ENCODE results near the gene TNFRSF14. TPM values are rescaled to one million over a fixed set of nuclear protein-coding genes. Genes with fewer than 3 reads are reported as not detected.

The TNFRSF14 gene
- total and polyA plus RNA-seq, 2 of the 13 experiments (the other 11 are each of a cell fraction or from before 2014, with no cell fraction given): 11.9 to 49.9 TPM

- intact Hi-C loops (cut with micrococcal nuclease; ENCODE audit: unreplicated experiment) (no loop called here), in situ Hi-C loops (cut with HindIII; ENCODE audit: extremely low pct_ligation_motif_present, low pct_unique_long_range_greater_than_20kb) (no loop called here)
- Histone ChIP-seq H3K27me3 (ENCODE audit: control insufficient read depth in 1 of 2, insufficient read depth in 2 of 2, low read length in 2 of 2) (peaks cover 2 to 11% of the 10 kb centered on the region in 2 experiments; a peak in 4 of 5 replicates), H3K4me1 (ENCODE audit: insufficient read depth, low read length) (peaks cover 14% of the 10 kb centered on the region), H3K36me3 (replicated peaks in 1 of 2; ENCODE audit: control insufficient read depth in 1 of 2, insufficient read depth in 2 of 2, low read length in 2 of 2) (no peaks in the 10 kb centered on the region; a peak in 1 of 5 replicates), H3K9ac (ENCODE audit: insufficient read depth, low read depth, low read length) (no peak overlapping the region), H3K4me2 (ENCODE audit: low read depth, low read length) (no peak overlapping the region), H3K27ac (ENCODE audit: extremely low read length, insufficient read depth, low read length) (no peak overlapping the region), H3K9me3 (ENCODE audit: low read length) (no peaks in the 10 kb centered on the region), H3K4me3 (replicated peaks in 1 of 3; ENCODE audit: insufficient read depth in 1 of 3, low read depth in 2 of 3, low read length in 3 of 3) (no peak overlapping the region), H4K20me1 (ENCODE audit: insufficient read depth, low read length) (0 out of 2 replicates have a peak, but pooled peaks cover 4% of the 10 kb centered on the region), H2AFZ (ENCODE audit: low read length) (no peak overlapping the region), H3K79me2 (ENCODE audit: insufficient read depth, low read length) (no peaks in the 10 kb centered on the region)
- ATAC-seq: peak; percentile 24
- ChIA-PET CTCF (ENCODE audit: low intra/inter-chr PET ratio, low total read pairs) (no interaction called here), POLR2A (interaction anchor here (0.7 to 2.2 kb wide), 4 partner anchors 9 to 17 kb away, joined by 3 to 8 read pairs (median 4); no protein-coding TSS in a partner anchor)
- no peak for FAIRE-seq
- DNase-seq (ENCODE audit: low spot score): no peak
- no TSS peak for BruUV-seq (replicated peaks)
- WGBS (ENCODE audit: low lambda C conversion rate): 87% methylated on average over 7 of the region's 24 CpGs
- TF ChIP-seq ZNF546 (CRISPR knock-in tag; conservative IDR thresholded peaks at IDR 0.05) (no peak), STAG1 (CRISPR knock-in tag; IDR thresholded peaks at IDR 0.05) (peak; percentile 19; the same call in 1 of the 2 replicates), DNMT1 (CRISPR knock-in tag; IDR thresholded peaks at IDR 0.05) (no peak), CREBL2 (CRISPR knock-in tag; IDR thresholded peaks at IDR 0.05; ENCODE audit: borderline replicate concordance) (no peak), ZNF503 (CRISPR knock-in tag; IDR thresholded peaks at IDR 0.05) (no peak), ZNF567 (CRISPR knock-in tag; IDR thresholded peaks at IDR 0.05; ENCODE audit: borderline replicate concordance) (no peak), IRF9 (CRISPR knock-in tag; IDR thresholded peaks at IDR 0.05; ENCODE audit: borderline replicate concordance) (no peak), REPIN1 (CRISPR knock-in tag; IDR thresholded peaks at IDR 0.05; ENCODE audit: borderline replicate concordance, low read depth) (no peak), CTCF (CRISPR knock-in tag; IDR thresholded peaks at IDR 0.05) (peak; percentile 59), GATAD1 (CRISPR knock-in tag; IDR thresholded peaks at IDR 0.05) (no peak), NR1H2 (CRISPR knock-in tag; IDR thresholded peaks at IDR 0.05; ENCODE audit: borderline replicate concordance, low read depth) (0 out of 2 replicates have a peak, but pooled peaks have one; percentile 7), REST (IDR thresholded peaks at IDR 0.05; ENCODE audit: borderline replicate concordance in 1 of 2, low read depth in 1 of 2, low read length in 2 of 2) (no peak), ZNF484 (CRISPR knock-in tag; IDR thresholded peaks at IDR 0.05; ENCODE audit: borderline replicate concordance, low read depth) (no peak)
These were observed 6.0 kb downstream of the TNFRSF14 start for GRCh38 chr1:2561898-2562895.

Measured in HepG2 (cell line).